K562 (cell line): ENCODE results near the gene ATG7. TPM values are rescaled to one million over a fixed set of nuclear protein-coding genes. Genes with fewer than 3 reads are reported as not detected.
A peak's percentile ranks its signal among the peaks of the same experiment; 100 is the strongest.

ENCODE experiments used
- ASH1L ChIP-seq: fragments of 450-650 bp; IDR thresholded peaks from 2 replicates; pipeline ENCODE4 v1.6.1; 2018; ENCODE audit warnings: borderline replicate concordance, mild to moderate bottlenecking, low read depth; ENCODE audit not compliant: partially characterized antibody
- DPF2 ChIP-seq: fragments of 450-650 bp; IDR thresholded peaks from 2 replicates; pipeline ENCODE4 v1.6.1; 2016
- EP400 ChIP-seq: fragments of 450-650 bp; IDR thresholded peaks from 2 replicates; pipeline ENCODE4 v1.6.1; 2017; ENCODE audit warnings: antibody characterized with exemption, mild to moderate bottlenecking, moderate library complexity
- FOSL1 ChIP-seq: fragments of 200-800 bp; sonication (Bioruptor generic); conservative IDR thresholded peaks from 2 replicates; pipeline ENCODE4 v1.6.1; 2016; ENCODE audit warnings: missing genetic modification characterization, missing compliant biosample characterization
- HDAC6 ChIP-seq: IDR thresholded peaks from 2 replicates; pipeline ENCODE4 v1.6.1; 2012; ENCODE audit warnings: low read depth, mild to moderate bottlenecking, control low read depth, inconsistent platforms, low read length, moderate library complexity
- JUND ChIP-seq, 2 experiments: IDR thresholded peaks; 2 replicates in 1 of 2; 3 replicates in 1 of 2; pipeline ENCODE4 v1.6.1; 2011; ENCODE audit warnings: borderline replicate concordance in 2 of 2, low read depth in 2 of 2, low read length in 2 of 2, improper control_type of control experiment in 1 of 2, missing biosample characterization in 1 of 2, missing genetic modification characterization in 1 of 2, missing genetic modification reagents in 1 of 2
- KLF10 ChIP-seq: fragments of 250-450 bp; sonication (Bioruptor Pico); IDR thresholded peaks from 2 replicates; pipeline ENCODE4 v1.6.1; 2021; ENCODE audit warnings: matching md5 sums
- MCM3 ChIP-seq: fragments of 450-650 bp; IDR thresholded peaks from 2 replicates; pipeline ENCODE4 v1.6.1; 2016
- MIER1 ChIP-seq: fragments of 450-650 bp; IDR thresholded peaks from 2 replicates; pipeline ENCODE4 v1.6.1; 2016; ENCODE audit warnings: antibody characterized with exemption, mild to moderate bottlenecking, low read depth
- MTA3 ChIP-seq: fragments of 450-650 bp; formaldehyde crosslinking; IDR thresholded peaks from 2 replicates; pipeline ENCODE4 v1.6.1; 2017; ENCODE audit warnings: mild to moderate bottlenecking, borderline replicate concordance
- MYC ChIP-seq, 2 experiments: fragments of 250-450 bp in 1 of 2; sonication (Bioruptor Pico) in 1 of 2; IDR thresholded peaks; 2 replicates each; pipeline versions ENCODE4 v1.5.1 to v1.6.1; 2012 to 2021; ENCODE audit warnings: low read depth in 2 of 2, borderline replicate concordance in 1 of 2, improper control_type of control experiment in 1 of 2, low read length in 1 of 2, mild to moderate bottlenecking in 1 of 2, moderate library complexity in 1 of 2
- NONO ChIP-seq, 2 experiments: fragments of 200-400 bp in 1 of 2; fragments of 450-650 bp in 1 of 2; formaldehyde crosslinking in 1 of 2; IDR thresholded peaks; 2 replicates each; pipeline ENCODE4 v1.6.1; 2017; ENCODE audit warnings: low read depth in 2 of 2, mild to moderate bottlenecking in 2 of 2, moderate library complexity in 2 of 2, low read length in 1 of 2
- TARDBP ChIP-seq: fragments of 450-650 bp; IDR thresholded peaks from 2 replicates; pipeline ENCODE4 v1.6.1; 2016
- TSC22D4 ChIP-seq: fragments of 450-650 bp; IDR thresholded peaks from 2 replicates; pipeline ENCODE4 v1.6.1; 2016; ENCODE audit warnings: missing genetic modification characterization, missing biosample characterization, control low read depth
- XRCC3 ChIP-seq: fragments of 450-650 bp; IDR thresholded peaks from 2 replicates; pipeline ENCODE4 v1.6.1; 2017; ENCODE audit warnings: mild to moderate bottlenecking, moderate library complexity
- ZC3H8 ChIP-seq: fragments of 450-650 bp; IDR thresholded peaks from 2 replicates; pipeline ENCODE4 v1.6.1; 2017
- ZNF263 ChIP-seq: sonication (generic); formaldehyde crosslinking; IDR thresholded peaks from 2 replicates; pipeline ENCODE4 v1.8.0; 2022; ENCODE audit warnings: mild to moderate bottlenecking, missing genetic modification reagents, borderline replicate concordance
- ZNF507 ChIP-seq: conservative IDR thresholded peaks from 2 replicates; pipeline ENCODE4 v1.6.1; 2017; ENCODE audit warnings: missing genetic modification characterization, missing compliant biosample characterization
- ZNF695 ChIP-seq: fragments of 450-650 bp; formaldehyde crosslinking; IDR thresholded peaks from 2 replicates; pipeline ENCODE4 v1.4.0; 2020; ENCODE audit warnings: mild to moderate bottlenecking, moderate library complexity
- polyA plus RNA-seq, 8 experiments: library from polyadenylated mRNA; depleted of rRNA in 4 of 8; stranded (reverse) in 5 of 8; unstranded in 3 of 8; fragments of >200 nt; fragmentation: Nextera tagmentation in 2 of 8; fragmentation: Illumina TruSeq in 1 of 8; extraction: Ambion mirVana in 2 of 8; extraction: Trizol in 1 of 8; gene quantifications; 2 replicates each; pipeline versions ENCODE4 v1.2.1 to v1.2.3, GENCODE V29; 2011 to 2014; ENCODE audit warnings: inconsistent platforms in 1 of 8, missing spikeins in 1 of 8
- total RNA-seq, 7 experiments: library from RNA; depleted of rRNA in 6 of 7; stranded (reverse); fragments of >200 nt in 6 of 7; fragmentation: Illumina TruSeq in 2 of 7; extraction: Trizol in 2 of 7; gene quantifications; 2 replicates each; pipeline versions ENCODE4 v1.2.1 to v1.2.3, GENCODE V29; 2011 to 2021; ENCODE audit warnings: low replicate concordance in 1 of 7
- TF ChIP-seq, protein P1 (sequence below): fragments of 450-650 bp; IDR thresholded peaks from 2 replicates; pipeline ENCODE4 v1.6.1; 2017; ENCODE audit warnings: mild to moderate bottlenecking, moderate library complexity
- TF ChIP-seq, protein P2 (sequence below), 2 experiments: fragments of 450-650 bp in 1 of 2; sonication (generic) in 1 of 2; formaldehyde crosslinking in 1 of 2; IDR thresholded peaks in 1 of 2; conservative IDR thresholded peaks in 1 of 2; 2 replicates each; pipeline versions ENCODE4 v1.6.1 to v1.8.1; 2016 to 2023; ENCODE audit warnings: mild to moderate bottlenecking in 2 of 2, moderate library complexity in 2 of 2, inconsistent platforms in 1 of 2, missing genetic modification reagents in 1 of 2
- TF ChIP-seq, protein P3 (sequence below): fragments of 250-450 bp; sonication (Bioruptor Pico); IDR thresholded peaks from 2 replicates; pipeline ENCODE4 v1.5.0; 2021
- TF ChIP-seq, protein P4 (sequence below): fragments of 250-450 bp; sonication (Bioruptor Pico); IDR thresholded peaks from 2 replicates; pipeline ENCODE4 v1.6.1; 2021; ENCODE audit warnings: mild to moderate bottlenecking

The ATG7 gene
- total and polyA plus RNA-seq, 9 of the 15 experiments (the other 6 are each of a cell fraction or from before 2014, with no cell fraction given), result 18.3 to 45.3 (median 33.6) TPM

DNA sequence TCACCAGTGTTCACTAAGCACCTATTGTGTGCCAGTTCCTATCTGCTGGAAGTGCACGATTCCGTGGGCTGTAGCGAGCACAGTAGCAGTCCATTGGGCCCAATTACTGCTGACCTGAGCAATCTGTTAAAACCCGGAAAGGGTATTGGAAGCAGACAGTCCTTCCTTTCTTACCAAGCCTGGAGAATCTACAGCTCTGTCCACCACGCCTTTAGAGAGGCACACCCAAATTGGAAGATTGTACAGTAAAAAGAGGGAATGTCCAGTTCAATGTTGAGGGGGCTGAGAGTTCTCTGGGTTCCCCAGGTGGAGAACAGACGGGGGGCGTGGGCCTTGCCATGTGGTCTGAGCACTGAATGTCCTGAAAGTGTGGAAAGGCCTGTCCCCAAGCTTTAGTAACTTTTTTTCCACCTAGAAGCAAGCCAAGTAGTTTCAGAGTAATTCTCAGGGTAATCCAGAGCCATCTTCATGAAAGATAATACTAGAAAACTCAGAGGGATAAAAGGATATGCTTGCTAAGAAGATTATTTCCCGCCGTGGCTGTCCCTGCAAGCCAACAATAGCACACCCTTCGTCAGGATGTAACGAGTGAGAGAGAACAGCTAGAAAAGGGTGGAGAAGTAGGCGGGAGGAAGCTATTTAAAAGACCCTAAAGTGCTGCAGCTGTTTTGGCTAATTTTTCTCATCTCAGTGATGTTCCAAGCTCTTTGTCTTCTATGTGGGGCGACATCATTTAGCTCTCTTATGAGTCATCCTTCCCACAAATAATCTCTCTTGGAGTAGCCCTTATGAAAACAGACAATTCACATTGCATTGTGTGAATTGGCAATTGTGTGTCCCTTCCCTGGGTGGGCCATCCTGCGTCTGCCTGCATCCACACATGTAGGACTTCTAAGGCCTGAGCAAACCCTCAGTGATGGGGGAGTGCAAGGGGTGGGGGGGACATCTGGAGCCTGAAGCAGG is 181.0 kb downstream of the ATG7 start (continued):
- TF ChIP-seq HDAC6, result no peak
- TF ChIP-seq MCM3, result no peak
- TF ChIP-seq TARDBP, result no peak
- TF ChIP-seq ZNF507, result no peak
- TF ChIP-seq, protein P1, sequence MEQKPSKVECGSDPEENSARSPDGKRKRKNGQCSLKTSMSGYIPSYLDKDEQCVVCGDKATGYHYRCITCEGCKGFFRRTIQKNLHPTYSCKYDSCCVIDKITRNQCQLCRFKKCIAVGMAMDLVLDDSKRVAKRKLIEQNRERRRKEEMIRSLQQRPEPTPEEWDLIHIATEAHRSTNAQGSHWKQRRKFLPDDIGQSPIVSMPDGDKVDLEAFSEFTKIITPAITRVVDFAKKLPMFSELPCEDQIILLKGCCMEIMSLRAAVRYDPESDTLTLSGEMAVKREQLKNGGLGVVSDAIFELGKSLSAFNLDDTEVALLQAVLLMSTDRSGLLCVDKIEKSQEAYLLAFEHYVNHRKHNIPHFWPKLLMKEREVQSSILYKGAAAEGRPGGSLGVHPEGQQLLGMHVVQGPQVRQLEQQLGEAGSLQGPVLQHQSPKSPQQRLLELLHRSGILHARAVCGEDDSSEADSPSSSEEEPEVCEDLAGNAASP, result no peak
- TF ChIP-seq, protein P2, sequence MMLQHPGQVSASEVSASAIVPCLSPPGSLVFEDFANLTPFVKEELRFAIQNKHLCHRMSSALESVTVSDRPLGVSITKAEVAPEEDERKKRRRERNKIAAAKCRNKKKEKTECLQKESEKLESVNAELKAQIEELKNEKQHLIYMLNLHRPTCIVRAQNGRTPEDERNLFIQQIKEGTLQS (IDR thresholded peaks at IDR 0.05), result peak; percentile 73
- TF ChIP-seq, protein P2 (CRISPR knock-in tag; conservative IDR thresholded peaks at IDR 0.05), result no peak
- TF ChIP-seq ZC3H8, result no peak
- TF ChIP-seq KLF10 (CRISPR knock-in tag), result no peak
- TF ChIP-seq TSC22D4, result no peak
- TF ChIP-seq JUND (IDR thresholded peaks at IDR 0.05; ENCODE audit: borderline replicate concordance, low read depth, low read length), result peak; percentile 64; the same call in 1 of the 2 replicates
- TF ChIP-seq JUND (tag; IDR thresholded peaks at IDR 0.05; ENCODE audit: borderline replicate concordance, low read depth, low read length), result peak; percentile 61; the same call in 1 of the 3 replicates
- no peak for TF ChIP-seq DPF2
- no peak for TF ChIP-seq MYC (IDR thresholded peaks at IDR 0.05; ENCODE audit: low read depth, low read length)
- TF ChIP-seq MYC (CRISPR knock-in tag; IDR thresholded peaks at IDR 0.05; ENCODE audit: borderline replicate concordance, low read depth), result no peak
- peak; percentile 71 for TF ChIP-seq FOSL1 (tag)
- TF ChIP-seq ZNF263 (CRISPR knock-in tag), result no peak
- no peak for TF ChIP-seq XRCC3
- no peak for TF ChIP-seq ASH1L
- TF ChIP-seq MTA3, result no peak
- TF ChIP-seq, protein P3, sequence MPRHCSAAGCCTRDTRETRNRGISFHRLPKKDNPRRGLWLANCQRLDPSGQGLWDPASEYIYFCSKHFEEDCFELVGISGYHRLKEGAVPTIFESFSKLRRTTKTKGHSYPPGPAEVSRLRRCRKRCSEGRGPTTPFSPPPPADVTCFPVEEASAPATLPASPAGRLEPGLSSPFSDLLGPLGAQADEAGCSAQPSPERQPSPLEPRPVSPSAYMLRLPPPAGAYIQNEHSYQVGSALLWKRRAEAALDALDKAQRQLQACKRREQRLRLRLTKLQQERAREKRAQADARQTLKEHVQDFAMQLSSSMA, result no peak
- TF ChIP-seq, protein P4, sequence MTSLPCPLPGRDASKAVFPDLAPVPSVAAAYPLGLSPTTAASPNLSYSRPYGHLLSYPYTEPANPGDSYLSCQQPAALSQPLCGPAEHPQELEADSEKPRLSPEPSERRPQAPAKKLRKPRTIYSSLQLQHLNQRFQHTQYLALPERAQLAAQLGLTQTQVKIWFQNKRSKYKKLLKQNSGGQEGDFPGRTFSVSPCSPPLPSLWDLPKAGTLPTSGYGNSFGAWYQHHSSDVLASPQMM (CRISPR knock-in tag), result no peak
- TF ChIP-seq EP400, result no peak
- TF ChIP-seq NONO (IDR thresholded peaks at IDR 0.05; ENCODE audit: low read depth in 2 of 2, low read length in 1 of 2), result no peak
- TF ChIP-seq ZNF695 (CRISPR knock-in tag), result no peak
- TF ChIP-seq MIER1, result no peak
